Vagina (tissue), 2 donors: ENCODE data around the gene PPFIBP1. TPM values are rescaled to one million over a fixed set of nuclear protein-coding genes. Genes with fewer than 3 reads are reported as not detected.
"Not testable (repeated sequence)": the region's sequence is repeated elsewhere in the genome, so short reads cannot be mapped to it uniquely, and the experiment has no call there.

Experiments
- DNase-seq, 2 donors: peaks; one replicate each; pipeline ENCODE4 v3.0.0-alpha.2; 2017; ENCODE audit errors: extremely low spot score in 2 of 2
- H3K27ac ChIP-seq: fragments of 200-600 bp; sonication (generic); one replicate; pipeline ENCODE4 v1.5.1; 2019
- H3K27me3 ChIP-seq: fragments of 200-600 bp; sonication (generic); one replicate; pipeline ENCODE4 v1.5.1; 2019
- H3K36me3 ChIP-seq, 2 donors: fragments of 200-600 bp; sonication (generic); one replicate each; pipeline ENCODE4 v1.5.1; 2017 to 2019
- H3K4me1 ChIP-seq: fragments of 200-600 bp; sonication (generic); one replicate; pipeline ENCODE4 v1.5.1; 2019
- H3K4me3 ChIP-seq, 2 donors: fragments of 200-600 bp; sonication (generic); 1 replicate in 1 of 2; 2 replicates in 1 of 2; pipeline ENCODE4 v1.5.1; 2016 to 2019
- H3K9me3 ChIP-seq: fragments of 200-600 bp; sonication (generic); one replicate; pipeline ENCODE4 v1.5.1; 2019
- CTCF ChIP-seq, 3 experiments: fragments of 450-650 bp in 2 of 3; fragments of 200-600 bp in 1 of 3; sonication (generic) in 1 of 3; IDR thresholded peaks; one replicate each; pipeline ENCODE4 v1.5.1; 2017 to 2019; ENCODE audit warnings: antibody characterized with exemption in 3 of 3, mild to moderate bottlenecking in 2 of 3, moderate library complexity in 2 of 3
- POLR2A ChIP-seq, 2 donors: fragments of 450-650 bp; IDR thresholded peaks; one replicate each; pipeline ENCODE4 v1.6.1; 2017; ENCODE audit warnings: antibody characterized with exemption in 2 of 2, mild to moderate bottlenecking in 2 of 2, moderate library complexity in 2 of 2
- POLR2AphosphoS5 ChIP-seq, 2 donors: sonication (generic); formaldehyde crosslinking; IDR thresholded peaks; one replicate each; pipeline ENCODE4 v1.9.0; 2017; ENCODE audit warnings: antibody characterized with exemption in 2 of 2, mild to moderate bottlenecking in 2 of 2, low read depth in 1 of 2; ENCODE audit not compliant: insufficient read depth in 1 of 2
- intact Hi-C: fragments of 100-400 bp; cut with DNase I; formaldehyde crosslinking; loops from one replicate; pipeline ENCODE4 v1.15.1; 2023
- total RNA-seq: library from RNA; depleted of rRNA; stranded (reverse); fragments of >200 nt; gene quantifications from one replicate; pipeline ENCODE4 v1.2.3, GENCODE V29; 2016

PPFIBP1 gene
- total RNA-seq, 1 donor from 2014 or later, result 101 TPM

DNA sequence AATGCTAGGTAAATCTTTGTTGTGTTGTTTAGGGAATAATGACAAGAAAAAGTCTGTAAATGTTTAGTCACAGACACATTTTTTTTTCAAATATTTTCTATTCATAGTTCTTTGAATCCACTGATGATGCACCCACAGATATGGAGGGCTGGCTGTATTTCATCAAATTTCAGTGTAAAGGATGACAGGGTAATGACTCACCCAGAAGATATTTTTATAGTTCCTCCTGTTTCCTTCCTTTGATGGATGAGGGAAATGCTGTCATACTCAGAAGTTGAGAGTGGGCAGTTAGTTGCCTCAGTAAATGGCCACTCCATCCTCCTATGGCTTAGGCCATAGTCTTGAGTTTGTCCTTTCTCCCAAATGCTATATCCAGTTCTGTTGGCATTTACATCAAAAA is 95.3 kb downstream of the PPFIBP1 start:
- no peak for DNase-seq
- Histone ChIP-seq H3K27me3 (no peaks in the 10 kb centered on the region), H3K4me3 (no peak overlapping the region), H3K4me1 (peaks cover 18% of the 10 kb centered on the region), H3K27ac (no peak overlapping the region), H3K36me3 (no peaks in the 10 kb centered on the region), H3K9me3 (no peaks in the 10 kb centered on the region)
- intact Hi-C loops, result no loop called here
- TF ChIP-seq POLR2AphosphoS5 (IDR thresholded peaks at IDR 0.05; ENCODE audit: insufficient read depth in 1 of 2, low read depth in 1 of 2) (peak in 1 of 2 donors; percentile 14), CTCF (IDR thresholded peaks at IDR 0.05) (no peak)

- peaks cover 13% of the 10 kb centered on the region for H3K4me1 ChIP-seq
Observed at GRCh38 chr12:27620121-27620520, 96.1 kb downstream of the PPFIBP1 start.

DNA sequence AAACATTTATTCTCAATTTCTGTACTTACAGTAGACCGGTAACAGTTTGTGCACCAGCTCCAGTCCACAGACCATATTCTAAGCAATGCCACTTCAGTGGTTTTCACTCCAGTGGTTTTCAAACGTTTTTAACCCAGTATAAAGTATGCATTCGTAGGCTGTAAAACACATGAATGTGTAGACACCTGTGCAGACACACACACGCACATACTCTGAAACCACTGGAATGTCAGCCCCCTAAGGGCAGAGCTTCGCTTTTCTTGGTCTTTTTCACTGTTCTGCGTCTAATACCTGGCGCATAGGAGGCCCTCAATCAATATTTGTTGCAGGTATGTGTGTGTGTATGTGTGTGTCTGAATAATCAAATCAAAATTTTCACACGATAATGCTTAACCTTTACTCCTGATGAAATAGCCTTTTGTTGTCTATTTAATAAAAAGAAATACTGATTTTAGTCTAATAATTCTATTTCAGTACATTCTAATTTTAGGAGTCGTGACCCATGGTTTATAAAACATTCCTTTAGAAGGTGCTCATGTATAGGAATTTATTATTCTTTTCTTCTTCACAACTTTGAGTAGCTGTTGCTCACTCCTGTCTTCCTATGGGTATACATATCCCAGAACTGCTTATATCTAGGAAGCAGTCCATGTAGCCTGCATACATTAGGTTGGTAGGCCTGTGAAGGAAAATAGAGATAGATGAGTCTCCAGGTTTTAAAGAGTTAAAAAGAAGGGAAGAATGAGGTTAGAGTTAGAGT is 98.6 kb downstream of the PPFIBP1 start:
- H3K4me1 ChIP-seq, result peaks cover 28% of the 10 kb centered on the region
- TF ChIP-seq CTCF (IDR thresholded peaks at IDR 0.05) (no peak), POLR2AphosphoS5 (IDR thresholded peaks at IDR 0.05; ENCODE audit: insufficient read depth in 1 of 2, low read depth in 1 of 2) (no peak), POLR2A (IDR thresholded peaks at IDR 0.05) (no peak)
- no peak for DNase-seq
- no peaks in the 10 kb centered on the region for H3K36me3 ChIP-seq
- H3K27me3 ChIP-seq, result no peaks in the 10 kb centered on the region
- H3K4me3 ChIP-seq, result no peak overlapping the region
- no peaks in the 10 kb centered on the region for H3K9me3 ChIP-seq
- no peak overlapping the region for H3K27ac ChIP-seq
- intact Hi-C loops, result no loop called here

More at GRCh38 chr12:27620121-27620520, 96.1 kb downstream of the PPFIBP1 start:
- H3K27me3 ChIP-seq, result no peaks in the 10 kb centered on the region
- no peak overlapping the region for H3K4me3 ChIP-seq
- intact Hi-C loops, result no loop called here
- no peak for DNase-seq
- H3K36me3 ChIP-seq, result no peaks in the 10 kb centered on the region
- TF ChIP-seq POLR2A (IDR thresholded peaks at IDR 0.05) (no peak), CTCF (IDR thresholded peaks at IDR 0.05) (no peak), POLR2AphosphoS5 (IDR thresholded peaks at IDR 0.05; ENCODE audit: insufficient read depth in 1 of 2, low read depth in 1 of 2) (no peak)
- no peaks in the 10 kb centered on the region for H3K9me3 ChIP-seq
- H3K27ac ChIP-seq, result no peak overlapping the region

- Histone ChIP-seq H3K4me3 (no peak overlapping the region), H3K9me3 (no peaks in the 10 kb centered on the region), H3K4me1 (peaks cover 31% of the 10 kb centered on the region), H3K27me3 (no peaks in the 10 kb centered on the region), H3K36me3 (no peaks in the 10 kb centered on the region), H3K27ac (no peak overlapping the region)
- DNase-seq, result no peak
- no peak for TF ChIP-seq POLR2AphosphoS5 (IDR thresholded peaks at IDR 0.05; ENCODE audit: insufficient read depth in 1 of 2, low read depth in 1 of 2)
- intact Hi-C loops, result no loop called here
Observed at GRCh38 chr12:27623645-27624044, 99.6 kb downstream of the PPFIBP1 start.

DNA sequence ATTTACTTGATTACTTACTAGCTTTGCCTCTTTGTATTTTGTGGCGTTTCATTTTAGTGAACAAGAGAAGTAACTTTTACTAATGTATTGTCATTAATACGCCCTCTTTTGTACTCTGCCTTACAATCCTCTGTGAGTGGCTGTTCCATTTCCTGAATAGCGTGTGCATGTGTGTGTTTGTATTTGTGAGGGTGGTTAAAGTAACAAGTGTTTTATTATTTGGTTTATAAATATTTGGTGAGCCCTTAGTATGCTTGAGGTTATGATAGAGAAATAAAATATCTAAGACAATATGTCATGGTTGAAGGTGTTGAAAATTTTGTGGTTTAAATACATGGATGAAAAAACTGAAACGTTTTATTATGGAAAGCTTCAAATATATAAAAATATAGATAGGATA is 100.6 kb downstream of the PPFIBP1 start:
- Histone ChIP-seq H3K4me3 (no peak overlapping the region), H3K4me1 (peaks cover 26% of the 10 kb centered on the region), H3K27me3 (no peaks in the 10 kb centered on the region), H3K27ac (no peak overlapping the region), H3K36me3 (no peaks in the 10 kb centered on the region), H3K9me3 (no peaks in the 10 kb centered on the region)
- TF ChIP-seq POLR2A (IDR thresholded peaks at IDR 0.05), result no peak
- intact Hi-C loops, result no loop called here
- DNase-seq, result no peak

DNA sequence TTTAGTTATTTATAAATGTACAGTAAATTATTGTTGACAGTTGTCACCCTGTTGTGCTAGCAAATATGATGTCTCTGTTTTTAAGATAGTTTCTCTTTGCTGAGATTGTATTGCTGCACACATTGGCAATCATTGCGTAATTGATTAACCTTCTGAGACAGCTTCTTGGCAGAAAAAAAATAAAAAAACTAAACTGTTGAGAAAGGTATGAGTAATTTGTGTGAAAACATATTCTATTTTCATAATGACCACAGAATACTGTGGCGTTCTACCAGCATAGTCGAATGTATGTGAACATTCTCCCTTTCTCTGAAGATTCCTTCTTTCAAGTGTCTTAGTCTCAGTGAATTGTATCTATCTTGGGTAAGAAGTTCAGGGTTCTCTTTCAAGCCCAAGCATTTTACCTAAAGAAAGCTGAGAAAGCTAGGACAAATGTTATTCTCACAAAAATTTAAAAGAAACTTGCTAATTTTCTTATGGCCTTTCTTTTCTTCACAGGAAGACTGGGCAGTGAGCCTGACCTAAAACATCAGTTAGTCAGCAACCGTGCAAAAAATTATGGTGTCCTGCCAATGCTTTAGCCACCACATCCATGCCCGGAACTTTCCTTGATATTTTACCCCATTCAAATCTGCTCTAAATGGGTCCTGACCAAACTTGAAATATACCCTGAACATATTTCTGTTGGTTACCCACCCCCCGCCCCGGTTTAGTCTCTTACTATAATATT is 103.3 kb downstream of the PPFIBP1 start:
- no peak for DNase-seq
- Histone ChIP-seq H3K36me3 (no peaks in the 10 kb centered on the region), H3K9me3 (no peaks in the 10 kb centered on the region), H3K27ac (no peak overlapping the region), H3K27me3 (no peaks in the 10 kb centered on the region), H3K4me3 (no peak overlapping the region), H3K4me1 (peaks cover 26% of the 10 kb centered on the region)
- intact Hi-C loops, result no loop called here
- TF ChIP-seq POLR2A (IDR thresholded peaks at IDR 0.05) (no peak), CTCF (IDR thresholded peaks at IDR 0.05) (no peak), POLR2AphosphoS5 (IDR thresholded peaks at IDR 0.05; ENCODE audit: insufficient read depth in 1 of 2, low read depth in 1 of 2) (no peak)

DNA sequence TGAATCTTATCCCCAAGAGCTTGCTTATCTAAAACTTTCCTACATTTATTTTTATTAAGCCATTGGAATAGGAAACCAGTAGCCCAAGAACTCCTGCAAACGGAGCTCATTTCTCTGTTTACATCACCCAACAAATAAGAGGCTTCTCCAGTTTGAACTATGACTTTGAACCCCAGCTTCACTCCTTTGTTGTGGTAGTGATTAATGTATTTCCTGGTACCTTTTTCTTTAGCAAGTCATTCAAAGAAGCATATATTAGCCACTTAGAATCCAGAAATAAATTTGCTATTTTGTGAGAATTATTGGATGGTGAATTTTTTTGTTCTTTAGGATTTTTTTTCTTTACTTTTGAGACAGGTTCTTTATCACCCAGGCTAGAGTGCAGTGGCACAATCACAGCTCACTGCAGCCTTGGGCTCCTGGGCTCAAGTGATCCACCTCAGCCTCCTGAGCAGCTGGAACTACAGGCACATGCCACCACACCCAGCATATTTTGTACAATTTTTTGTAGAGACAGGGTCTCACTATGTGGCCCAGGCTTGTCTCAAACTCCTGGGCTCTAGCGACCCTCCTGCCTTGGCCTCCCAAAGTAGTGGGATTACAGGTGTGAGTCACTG is 104.0 kb downstream of the PPFIBP1 start:
- intact Hi-C loops, H3K27me3 ChIP-seq, H3K9me3 ChIP-seq, H3K27ac ChIP-seq, DNase-seq, H3K36me3 ChIP-seq, H3K4me3 ChIP-seq: not testable (repeated sequence)
- H3K4me1 ChIP-seq, result peaks cover 26% of the 10 kb centered on the region

DNA sequence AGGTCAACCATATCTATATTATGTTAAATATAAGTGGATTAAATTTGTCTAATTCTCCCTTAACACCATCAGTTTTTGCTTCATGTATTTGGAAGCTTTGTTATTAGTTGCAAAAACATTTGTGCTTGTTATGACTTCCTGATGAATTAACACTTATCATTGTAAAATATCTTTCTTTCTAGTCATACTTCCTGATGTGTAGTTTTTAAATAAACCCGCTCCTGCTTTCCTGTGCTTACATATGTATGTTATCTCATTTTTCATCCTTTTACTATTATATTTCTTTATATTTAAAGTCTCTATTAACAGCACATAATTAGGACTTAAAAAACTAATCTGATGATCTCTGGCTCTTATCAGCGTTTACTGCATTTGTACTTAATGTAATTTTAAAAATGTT is 106.2 kb downstream of the PPFIBP1 start:
- H3K36me3 ChIP-seq, H3K27ac ChIP-seq, DNase-seq, intact Hi-C loops, H3K9me3 ChIP-seq, H3K4me3 ChIP-seq, H3K27me3 ChIP-seq: not testable (repeated sequence)
- peaks cover 26% of the 10 kb centered on the region for H3K4me1 ChIP-seq
